Measurements from ENCODE around the gene DYTN. TPM values are rescaled to one million over a fixed set of nuclear protein-coding genes. Genes with fewer than 3 reads are reported as not detected.

DYTN gene
- total and polyA plus RNA-seq, 2 donors: not detected

DNA sequence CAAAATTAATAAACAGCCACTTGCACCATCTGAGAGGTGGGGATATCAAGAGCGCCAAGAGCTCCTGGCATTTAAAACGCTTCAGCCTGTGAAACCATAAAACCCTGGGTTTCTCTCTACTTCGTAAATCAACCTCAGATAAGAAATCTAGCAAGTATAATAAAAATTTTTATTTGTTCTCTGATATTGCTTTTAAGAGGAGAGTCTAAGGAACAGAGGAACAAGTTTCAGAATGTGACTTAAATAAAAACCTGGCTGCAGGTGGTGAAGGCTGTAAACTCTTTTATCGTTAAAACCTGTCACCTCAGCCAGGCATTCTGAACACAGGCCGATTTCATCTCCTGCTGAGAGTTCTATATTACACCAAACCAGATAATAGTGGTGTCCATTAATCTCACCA lies 9.9 kb downstream of the DYTN start:
- H3K9me3 ChIP-seq (ENCODE audit: control insufficient read depth in 2 of 2, insufficient read depth in 1 of 2, low read length in 1 of 2): no peaks in the 10 kb centered on the region
- no peaks in the 10 kb centered on the region for H3K36me3 ChIP-seq (ENCODE audit: control insufficient read depth in 2 of 2, insufficient read depth in 2 of 2, low read length in 1 of 2)
- no peaks in the 10 kb centered on the region for H3K4me1 ChIP-seq (ENCODE audit: control insufficient read depth in 2 of 2, insufficient read depth in 2 of 2, low read length in 2 of 2)
- no peaks in the 10 kb centered on the region for H3K27me3 ChIP-seq (ENCODE audit: control insufficient read depth in 2 of 2, insufficient read depth in 1 of 2, low read length in 1 of 2)
- H3K27ac ChIP-seq (ENCODE audit: low read depth in 1 of 2, low read length in 1 of 2): no peak overlapping the region
- H3K4me3 ChIP-seq (ENCODE audit: low read length in 2 of 2): no peak overlapping the region
- 88% methylated on average over 5 of the region's 5 CpGs for WGBS
- DNase-seq (ENCODE audit: low read depth in 6 of 9, low spot score in 9 of 9): no peak

GRCh38 chr2:206707164-206707701 lies 11.0 kb downstream of the DYTN start:
- no peaks in the 10 kb centered on the region for H3K36me3 ChIP-seq (ENCODE audit: control insufficient read depth in 2 of 2, insufficient read depth in 2 of 2, low read length in 1 of 2)
- H3K27ac ChIP-seq (ENCODE audit: low read depth in 1 of 2, low read length in 1 of 2): no peak overlapping the region
- no peak overlapping the region for H3K4me3 ChIP-seq (ENCODE audit: low read length in 2 of 2)
- H3K9me3 ChIP-seq (ENCODE audit: control insufficient read depth in 2 of 2, insufficient read depth in 1 of 2, low read length in 1 of 2): no peaks in the 10 kb centered on the region
- no peak for DNase-seq (ENCODE audit: low read depth in 6 of 9, low spot score in 9 of 9)
- WGBS: 96% methylated on average over 10 of the region's 10 CpGs
- no peaks in the 10 kb centered on the region for H3K4me1 ChIP-seq (ENCODE audit: control insufficient read depth in 2 of 2, insufficient read depth in 2 of 2, low read length in 2 of 2)
- no peaks in the 10 kb centered on the region for H3K27me3 ChIP-seq (ENCODE audit: control insufficient read depth in 2 of 2, insufficient read depth in 1 of 2, low read length in 1 of 2)

- Histone ChIP-seq H3K4me1 (ENCODE audit: control insufficient read depth in 2 of 2, insufficient read depth in 2 of 2, low read length in 2 of 2) (no peaks in the 10 kb centered on the region), H3K27ac (ENCODE audit: low read depth in 1 of 2, low read length in 1 of 2) (no peak overlapping the region), H3K9me3 (ENCODE audit: control insufficient read depth in 2 of 2, insufficient read depth in 1 of 2, low read length in 1 of 2) (no peaks in the 10 kb centered on the region), H3K27me3 (ENCODE audit: control insufficient read depth in 2 of 2, insufficient read depth in 1 of 2, low read length in 1 of 2) (no peaks in the 10 kb centered on the region), H3K36me3 (ENCODE audit: control insufficient read depth in 2 of 2, insufficient read depth in 2 of 2, low read length in 1 of 2) (no peaks in the 10 kb centered on the region), H3K4me3 (ENCODE audit: low read length in 2 of 2) (no peak overlapping the region)
- no peak for DNase-seq (ENCODE audit: low read depth in 6 of 9, low spot score in 9 of 9)
- 94% methylated on average over 8 of the region's 8 CpGs for WGBS
Observed at GRCh38 chr2:206701952-206702605, 16.1 kb downstream of the DYTN start.

GRCh38 chr2:206700156-206700555 lies 18.0 kb downstream of the DYTN start:
- no peak overlapping the region for H3K4me3 ChIP-seq (ENCODE audit: low read length in 2 of 2)
- H3K9me3 ChIP-seq (ENCODE audit: control insufficient read depth in 2 of 2, insufficient read depth in 1 of 2, low read length in 1 of 2): no peaks in the 10 kb centered on the region
- H3K4me1 ChIP-seq (ENCODE audit: control insufficient read depth in 2 of 2, insufficient read depth in 2 of 2, low read length in 2 of 2): no peaks in the 10 kb centered on the region
- WGBS: 7% methylated on average over 8 of the region's 8 CpGs
- no peaks in the 10 kb centered on the region for H3K27me3 ChIP-seq (ENCODE audit: control insufficient read depth in 2 of 2, insufficient read depth in 1 of 2, low read length in 1 of 2)
- no peak for DNase-seq (ENCODE audit: low read depth in 6 of 9, low spot score in 9 of 9)
- no peaks in the 10 kb centered on the region for H3K36me3 ChIP-seq (ENCODE audit: control insufficient read depth in 2 of 2, insufficient read depth in 2 of 2, low read length in 1 of 2)
- no peak overlapping the region for H3K27ac ChIP-seq (ENCODE audit: low read depth in 1 of 2, low read length in 1 of 2)

GRCh38 chr2:206698811-206699210 lies 19.4 kb downstream of the DYTN start:
- no peaks in the 10 kb centered on the region for H3K9me3 ChIP-seq (ENCODE audit: control insufficient read depth in 2 of 2, insufficient read depth in 1 of 2, low read length in 1 of 2)
- WGBS: 95% methylated on average over 3 of the region's 3 CpGs
- H3K4me3 ChIP-seq (ENCODE audit: low read length in 2 of 2): no peak overlapping the region
- H3K27ac ChIP-seq (ENCODE audit: low read depth in 1 of 2, low read length in 1 of 2): no peak overlapping the region
- DNase-seq (ENCODE audit: low read depth in 6 of 9, low spot score in 9 of 9): no peak
- no peaks in the 10 kb centered on the region for H3K27me3 ChIP-seq (ENCODE audit: control insufficient read depth in 2 of 2, insufficient read depth in 1 of 2, low read length in 1 of 2)
- no peaks in the 10 kb centered on the region for H3K4me1 ChIP-seq (ENCODE audit: control insufficient read depth in 2 of 2, insufficient read depth in 2 of 2, low read length in 2 of 2)
- H3K36me3 ChIP-seq (ENCODE audit: control insufficient read depth in 2 of 2, insufficient read depth in 2 of 2, low read length in 1 of 2): no peaks in the 10 kb centered on the region

GRCh38 chr2:206696910-206697309 lies 21.3 kb downstream of the DYTN start:
- DNase-seq (ENCODE audit: low read depth in 6 of 9, low spot score in 9 of 9): no peak
- Histone ChIP-seq H3K4me1 (ENCODE audit: control insufficient read depth in 2 of 2, insufficient read depth in 2 of 2, low read length in 2 of 2) (no peaks in the 10 kb centered on the region), H3K36me3 (ENCODE audit: control insufficient read depth in 2 of 2, insufficient read depth in 2 of 2, low read length in 1 of 2) (no peaks in the 10 kb centered on the region)

DNA sequence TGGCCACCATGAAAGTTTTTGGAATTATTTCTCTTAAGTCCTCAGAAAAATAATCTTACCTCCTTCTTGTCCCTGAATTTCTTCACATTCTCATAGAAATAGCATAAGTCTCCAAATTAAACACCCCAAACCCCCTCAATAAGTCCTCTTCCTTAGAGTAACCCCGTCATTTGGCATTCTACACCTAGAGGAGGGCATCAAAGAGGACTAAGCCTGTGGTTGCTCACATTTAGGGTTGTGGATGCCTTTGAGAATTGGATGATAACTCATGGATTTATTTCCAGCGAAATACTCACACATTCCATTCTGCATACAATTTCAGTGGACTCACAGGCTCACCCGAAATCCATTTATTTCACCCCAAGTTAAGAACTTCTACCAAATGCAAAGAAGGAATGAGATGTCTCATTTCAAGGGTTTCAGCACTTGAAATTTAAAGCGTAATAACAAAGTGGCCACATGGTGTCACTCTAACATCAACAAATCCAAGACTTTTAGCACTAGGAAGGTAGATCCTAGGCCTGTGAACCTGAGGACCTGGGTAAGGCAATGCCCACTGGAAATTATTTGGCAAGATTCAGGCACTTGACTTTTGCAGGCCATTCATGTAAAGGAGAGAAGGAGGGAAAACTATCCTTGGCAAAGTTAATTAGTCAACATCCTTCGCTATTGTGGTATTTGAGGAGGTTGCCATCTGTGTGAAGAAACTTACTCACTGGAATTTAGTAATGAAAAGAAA lies 24.6 kb downstream of the DYTN start:
- Histone ChIP-seq H3K27me3 (ENCODE audit: control insufficient read depth in 2 of 2, insufficient read depth in 1 of 2, low read length in 1 of 2) (no peaks in the 10 kb centered on the region), H3K36me3 (ENCODE audit: control insufficient read depth in 2 of 2, insufficient read depth in 2 of 2, low read length in 1 of 2) (no peaks in the 10 kb centered on the region), H3K4me1 (ENCODE audit: control insufficient read depth in 2 of 2, insufficient read depth in 2 of 2, low read length in 2 of 2) (no peaks in the 10 kb centered on the region), H3K9me3 (ENCODE audit: control insufficient read depth in 2 of 2, insufficient read depth in 1 of 2, low read length in 1 of 2) (no peaks in the 10 kb centered on the region), H3K27ac (ENCODE audit: low read depth in 1 of 2, low read length in 1 of 2) (no peak overlapping the region), H3K4me3 (ENCODE audit: low read length in 2 of 2) (no peak overlapping the region)
- 69% methylated on average over 5 of the region's 5 CpGs for WGBS
- DNase-seq (ENCODE audit: low read depth in 6 of 9, low spot score in 9 of 9): peak; percentile 23 to 75 (median 56)

More at GRCh38 chr2:206696910-206697309, 21.3 kb downstream of the DYTN start:
- no peak overlapping the region for H3K4me3 ChIP-seq (ENCODE audit: low read length in 2 of 2)
- H3K9me3 ChIP-seq (ENCODE audit: control insufficient read depth in 2 of 2, insufficient read depth in 1 of 2, low read length in 1 of 2): no peaks in the 10 kb centered on the region
- H3K27me3 ChIP-seq (ENCODE audit: control insufficient read depth in 2 of 2, insufficient read depth in 1 of 2, low read length in 1 of 2): no peaks in the 10 kb centered on the region
- no peak overlapping the region for H3K27ac ChIP-seq (ENCODE audit: low read depth in 1 of 2, low read length in 1 of 2)

GRCh38 chr2:206692971-206693370 lies 25.2 kb downstream of the DYTN start:
- Histone ChIP-seq H3K27me3 (ENCODE audit: control insufficient read depth in 2 of 2, insufficient read depth in 1 of 2, low read length in 1 of 2) (no peaks in the 10 kb centered on the region), H3K4me3 (ENCODE audit: low read length in 2 of 2) (no peak overlapping the region), H3K9me3 (ENCODE audit: control insufficient read depth in 2 of 2, insufficient read depth in 1 of 2, low read length in 1 of 2) (no peaks in the 10 kb centered on the region), H3K36me3 (ENCODE audit: control insufficient read depth in 2 of 2, insufficient read depth in 2 of 2, low read length in 1 of 2) (no peaks in the 10 kb centered on the region), H3K27ac (ENCODE audit: low read depth in 1 of 2, low read length in 1 of 2) (no peak overlapping the region), H3K4me1 (ENCODE audit: control insufficient read depth in 2 of 2, insufficient read depth in 2 of 2, low read length in 2 of 2) (no peaks in the 10 kb centered on the region)
- DNase-seq (ENCODE audit: low read depth in 6 of 9, low spot score in 9 of 9): no peak
- WGBS: 96% methylated on average over 7 of the region's 7 CpGs

GRCh38 chr2:206688990-206689389 lies 29.2 kb downstream of the DYTN start:
- Histone ChIP-seq H3K4me3 (ENCODE audit: low read length in 2 of 2) (no peak overlapping the region), H3K27me3 (ENCODE audit: control insufficient read depth in 2 of 2, insufficient read depth in 1 of 2, low read length in 1 of 2) (no peaks in the 10 kb centered on the region), H3K4me1 (ENCODE audit: control insufficient read depth in 2 of 2, insufficient read depth in 2 of 2, low read length in 2 of 2) (no peaks in the 10 kb centered on the region), H3K36me3 (ENCODE audit: control insufficient read depth in 2 of 2, insufficient read depth in 2 of 2, low read length in 1 of 2) (no peaks in the 10 kb centered on the region), H3K9me3 (ENCODE audit: control insufficient read depth in 2 of 2, insufficient read depth in 1 of 2, low read length in 1 of 2) (no peaks in the 10 kb centered on the region), H3K27ac (ENCODE audit: low read depth in 1 of 2, low read length in 1 of 2) (no peak overlapping the region)
- WGBS: 0% methylated on average over 1 of the region's 1 CpG
- DNase-seq (ENCODE audit: low read depth in 6 of 9, low spot score in 9 of 9): no peak

Data from thymus (tissue), 11 donors.